Liver (tissue), 3 donors: ENCODE data around the gene TSPAN18.

Experiments
- HNF4G ChIP-seq: IDR thresholded peaks from 2 replicates; pipeline ENCODE4 v1.6.1; 2016; ENCODE audit warnings: antibody characterized with exemption
- TF ChIP-seq, protein P1 (sequence below): fragments of 150-350 bp; IDR thresholded peaks from 2 replicates; pipeline ENCODE4 v1.5.1; 2017; ENCODE audit warnings: improper control_type of control experiment, low read depth, low read length; ENCODE audit not compliant: missing input control
- TF ChIP-seq, protein P2 (sequence below): IDR thresholded peaks from 2 replicates; pipeline ENCODE4 v1.6.1; 2016; ENCODE audit warnings: antibody characterized with exemption
- TF ChIP-seq, protein P3 (sequence below): IDR thresholded peaks from 2 replicates; pipeline ENCODE4 v1.6.1; 2016; ENCODE audit warnings: antibody characterized with exemption, mild to moderate bottlenecking
- donor health status: healthy.
- donor health status: healthy.

DNA sequence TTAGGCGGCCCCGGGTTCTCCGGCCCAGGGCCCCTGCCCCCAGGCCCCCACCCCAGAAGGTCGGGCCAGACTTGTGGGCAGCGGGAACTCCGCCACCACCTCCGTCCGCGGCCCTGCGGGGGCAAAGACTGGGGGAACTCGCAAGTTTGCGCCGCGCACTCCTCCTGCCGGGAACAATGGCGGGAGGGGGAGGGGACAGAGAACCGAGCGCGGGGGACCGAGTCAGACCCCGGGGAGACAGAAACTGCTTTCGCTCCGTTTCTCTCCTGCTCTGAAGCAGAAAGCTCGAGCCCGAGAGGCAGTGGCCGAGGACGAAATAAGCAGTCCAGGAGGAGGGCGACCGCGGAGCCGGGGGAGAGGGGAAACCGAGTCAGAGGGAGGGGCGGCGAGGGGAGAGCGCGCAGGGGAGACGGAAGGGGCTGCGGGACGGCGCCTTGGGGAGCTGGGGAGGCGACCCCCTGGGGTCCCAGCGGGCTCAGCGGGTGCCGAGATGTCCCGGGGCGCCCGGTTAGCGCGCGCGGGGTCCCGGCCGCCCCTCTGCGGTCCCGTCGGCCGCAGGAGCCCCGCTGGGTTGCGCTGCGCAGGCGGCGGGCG lies 223.4 kb downstream of the TSPAN18 start:
- TF ChIP-seq, protein P1, sequence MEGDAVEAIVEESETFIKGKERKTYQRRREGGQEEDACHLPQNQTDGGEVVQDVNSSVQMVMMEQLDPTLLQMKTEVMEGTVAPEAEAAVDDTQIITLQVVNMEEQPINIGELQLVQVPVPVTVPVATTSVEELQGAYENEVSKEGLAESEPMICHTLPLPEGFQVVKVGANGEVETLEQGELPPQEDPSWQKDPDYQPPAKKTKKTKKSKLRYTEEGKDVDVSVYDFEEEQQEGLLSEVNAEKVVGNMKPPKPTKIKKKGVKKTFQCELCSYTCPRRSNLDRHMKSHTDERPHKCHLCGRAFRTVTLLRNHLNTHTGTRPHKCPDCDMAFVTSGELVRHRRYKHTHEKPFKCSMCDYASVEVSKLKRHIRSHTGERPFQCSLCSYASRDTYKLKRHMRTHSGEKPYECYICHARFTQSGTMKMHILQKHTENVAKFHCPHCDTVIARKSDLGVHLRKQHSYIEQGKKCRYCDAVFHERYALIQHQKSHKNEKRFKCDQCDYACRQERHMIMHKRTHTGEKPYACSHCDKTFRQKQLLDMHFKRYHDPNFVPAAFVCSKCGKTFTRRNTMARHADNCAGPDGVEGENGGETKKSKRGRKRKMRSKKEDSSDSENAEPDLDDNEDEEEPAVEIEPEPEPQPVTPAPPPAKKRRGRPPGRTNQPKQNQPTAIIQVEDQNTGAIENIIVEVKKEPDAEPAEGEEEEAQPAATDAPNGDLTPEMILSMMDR: no peak
- TF ChIP-seq, protein P2, sequence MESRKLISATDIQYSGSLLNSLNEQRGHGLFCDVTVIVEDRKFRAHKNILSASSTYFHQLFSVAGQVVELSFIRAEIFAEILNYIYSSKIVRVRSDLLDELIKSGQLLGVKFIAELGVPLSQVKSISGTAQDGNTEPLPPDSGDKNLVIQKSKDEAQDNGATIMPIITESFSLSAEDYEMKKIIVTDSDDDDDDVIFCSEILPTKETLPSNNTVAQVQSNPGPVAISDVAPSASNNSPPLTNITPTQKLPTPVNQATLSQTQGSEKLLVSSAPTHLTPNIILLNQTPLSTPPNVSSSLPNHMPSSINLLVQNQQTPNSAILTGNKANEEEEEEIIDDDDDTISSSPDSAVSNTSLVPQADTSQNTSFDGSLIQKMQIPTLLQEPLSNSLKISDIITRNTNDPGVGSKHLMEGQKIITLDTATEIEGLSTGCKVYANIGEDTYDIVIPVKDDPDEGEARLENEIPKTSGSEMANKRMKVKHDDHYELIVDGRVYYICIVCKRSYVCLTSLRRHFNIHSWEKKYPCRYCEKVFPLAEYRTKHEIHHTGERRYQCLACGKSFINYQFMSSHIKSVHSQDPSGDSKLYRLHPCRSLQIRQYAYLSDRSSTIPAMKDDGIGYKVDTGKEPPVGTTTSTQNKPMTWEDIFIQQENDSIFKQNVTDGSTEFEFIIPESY: no peak
- TF ChIP-seq HNF4G: no peak
- TF ChIP-seq, protein P3, sequence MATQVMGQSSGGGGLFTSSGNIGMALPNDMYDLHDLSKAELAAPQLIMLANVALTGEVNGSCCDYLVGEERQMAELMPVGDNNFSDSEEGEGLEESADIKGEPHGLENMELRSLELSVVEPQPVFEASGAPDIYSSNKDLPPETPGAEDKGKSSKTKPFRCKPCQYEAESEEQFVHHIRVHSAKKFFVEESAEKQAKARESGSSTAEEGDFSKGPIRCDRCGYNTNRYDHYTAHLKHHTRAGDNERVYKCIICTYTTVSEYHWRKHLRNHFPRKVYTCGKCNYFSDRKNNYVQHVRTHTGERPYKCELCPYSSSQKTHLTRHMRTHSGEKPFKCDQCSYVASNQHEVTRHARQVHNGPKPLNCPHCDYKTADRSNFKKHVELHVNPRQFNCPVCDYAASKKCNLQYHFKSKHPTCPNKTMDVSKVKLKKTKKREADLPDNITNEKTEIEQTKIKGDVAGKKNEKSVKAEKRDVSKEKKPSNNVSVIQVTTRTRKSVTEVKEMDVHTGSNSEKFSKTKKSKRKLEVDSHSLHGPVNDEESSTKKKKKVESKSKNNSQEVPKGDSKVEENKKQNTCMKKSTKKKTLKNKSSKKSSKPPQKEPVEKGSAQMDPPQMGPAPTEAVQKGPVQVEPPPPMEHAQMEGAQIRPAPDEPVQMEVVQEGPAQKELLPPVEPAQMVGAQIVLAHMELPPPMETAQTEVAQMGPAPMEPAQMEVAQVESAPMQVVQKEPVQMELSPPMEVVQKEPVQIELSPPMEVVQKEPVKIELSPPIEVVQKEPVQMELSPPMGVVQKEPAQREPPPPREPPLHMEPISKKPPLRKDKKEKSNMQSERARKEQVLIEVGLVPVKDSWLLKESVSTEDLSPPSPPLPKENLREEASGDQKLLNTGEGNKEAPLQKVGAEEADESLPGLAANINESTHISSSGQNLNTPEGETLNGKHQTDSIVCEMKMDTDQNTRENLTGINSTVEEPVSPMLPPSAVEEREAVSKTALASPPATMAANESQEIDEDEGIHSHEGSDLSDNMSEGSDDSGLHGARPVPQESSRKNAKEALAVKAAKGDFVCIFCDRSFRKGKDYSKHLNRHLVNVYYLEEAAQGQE: no peak
